GM19395 (cell line): Measurements from ENCODE around the gene CCR4.
"Not testable (repeated sequence)": the region's sequence is repeated elsewhere in the genome, so short reads cannot be mapped to it uniquely, and the experiment has no call there.

Experiments
- ATAC-seq: cut with Tn5 transposase; IDR thresholded peaks from one replicate; pipeline ENCODE4 v1.9.1; 2021; ENCODE audit warnings: mild to moderate bottlenecking, moderate library complexity; ENCODE audit not compliant: unreplicated experiment

The CCR4 gene

DNA sequence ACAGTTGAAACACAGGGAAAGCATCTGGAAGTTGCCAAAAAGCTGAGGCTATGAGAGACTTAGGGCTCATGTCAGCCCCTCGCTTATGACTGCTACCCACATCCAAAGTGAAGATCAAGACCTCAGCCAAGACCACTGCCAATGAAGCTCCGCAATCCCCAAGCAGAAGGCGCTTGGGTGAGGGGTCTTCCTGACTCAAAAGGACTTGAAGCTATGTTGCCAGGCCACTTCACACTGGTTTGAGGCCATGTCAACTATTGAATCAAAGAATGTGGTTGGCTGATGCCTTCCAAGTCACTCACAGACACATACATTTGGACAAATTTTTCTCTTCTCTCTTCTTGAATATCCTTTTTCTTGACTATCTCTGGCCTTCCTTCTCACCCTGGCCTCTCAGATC, 928 bp upstream of the CCR4 start:
- ATAC-seq = no peak

DNA sequence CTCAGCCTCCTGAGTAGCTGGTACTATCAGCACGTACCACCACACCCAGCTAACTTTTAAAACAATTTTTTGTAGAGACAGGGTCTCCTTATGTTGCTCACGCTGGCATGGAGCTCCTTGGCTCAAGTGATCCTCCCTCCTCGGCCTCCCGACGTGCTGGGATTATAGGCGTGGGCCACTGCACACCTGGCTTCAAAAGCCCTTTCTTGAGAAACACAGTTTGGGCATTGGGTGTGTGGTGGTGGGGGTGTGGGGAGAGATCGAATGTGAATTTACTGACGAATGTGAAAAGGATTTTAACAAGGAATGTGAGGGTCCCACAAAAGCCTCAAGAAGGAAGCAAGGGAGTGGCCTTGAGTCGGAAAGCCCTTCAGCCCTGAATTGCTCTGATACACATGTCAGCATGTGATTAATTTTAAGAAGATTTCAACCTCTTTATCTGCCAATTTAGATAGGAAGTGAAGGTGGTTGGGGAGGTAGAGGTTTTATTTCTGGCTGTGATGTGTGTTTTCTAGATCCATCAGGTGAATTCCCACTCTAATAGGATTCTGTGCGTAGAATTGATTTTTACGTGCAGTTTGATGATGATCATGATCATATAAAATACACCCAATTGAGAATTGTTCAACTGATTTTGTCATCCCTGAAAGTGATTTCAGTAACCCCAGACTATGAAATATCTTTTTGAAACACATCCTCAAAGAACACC, 1.1 kb downstream of the CCR4 start:
- no peak for ATAC-seq

DNA sequence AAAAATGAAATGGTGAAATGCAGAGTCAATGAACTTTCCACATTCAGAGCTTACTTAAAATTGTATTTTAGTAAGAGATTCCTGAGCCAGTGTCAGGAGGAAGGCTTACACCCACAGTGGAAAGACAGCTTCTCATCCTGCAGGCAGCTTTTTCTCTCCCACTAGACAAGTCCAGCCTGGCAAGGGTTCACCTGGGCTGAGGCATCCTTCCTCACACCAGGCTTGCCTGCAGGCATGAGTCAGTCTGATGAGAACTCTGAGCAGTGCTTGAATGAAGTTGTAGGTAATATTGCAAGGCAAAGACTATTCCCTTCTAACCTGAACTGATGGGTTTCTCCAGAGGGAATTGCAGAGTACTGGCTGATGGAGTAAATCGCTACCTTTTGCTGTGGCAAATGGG, 3.1 kb downstream of the CCR4 start:
- ATAC-seq = no peak

DNA sequence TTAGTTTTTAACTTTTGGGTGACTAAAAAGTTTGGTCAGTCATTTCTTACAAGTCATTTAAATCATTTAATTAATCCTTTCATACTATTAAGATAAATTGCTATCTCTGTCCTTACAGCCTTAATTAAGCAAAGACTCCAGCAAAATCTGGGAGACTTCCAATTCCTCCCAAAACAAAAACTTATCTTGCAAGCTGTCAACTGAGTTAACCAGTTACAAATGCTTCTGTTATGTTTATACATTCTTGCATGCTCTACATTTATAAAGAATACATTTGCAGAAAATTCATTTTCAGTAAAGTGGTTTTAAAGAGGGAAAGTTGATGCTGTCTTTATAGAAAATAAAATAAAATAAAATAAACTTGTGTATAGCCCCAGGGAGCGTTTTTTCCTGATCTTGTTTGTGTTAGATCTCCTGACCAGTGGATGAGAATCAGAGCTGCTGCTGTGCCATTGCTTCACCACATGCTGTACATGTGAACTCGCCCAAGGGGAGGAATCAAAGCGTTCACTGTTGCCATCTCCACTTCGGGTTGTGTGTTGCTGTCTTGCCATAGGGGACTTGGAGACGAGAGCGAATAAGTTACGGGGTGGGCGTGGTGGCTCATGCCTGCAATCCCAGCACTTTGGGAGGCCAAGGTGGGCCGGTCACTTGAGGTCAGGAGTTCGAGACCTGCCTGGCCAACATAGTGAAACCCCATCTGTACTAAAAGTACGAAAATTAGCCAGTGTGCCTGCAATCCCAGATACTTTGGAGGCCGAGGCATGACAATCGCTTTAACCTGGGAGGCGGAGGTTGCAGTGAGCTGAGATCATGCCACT, 5.5 kb downstream of the CCR4 start:
- ATAC-seq = no peak

DNA sequence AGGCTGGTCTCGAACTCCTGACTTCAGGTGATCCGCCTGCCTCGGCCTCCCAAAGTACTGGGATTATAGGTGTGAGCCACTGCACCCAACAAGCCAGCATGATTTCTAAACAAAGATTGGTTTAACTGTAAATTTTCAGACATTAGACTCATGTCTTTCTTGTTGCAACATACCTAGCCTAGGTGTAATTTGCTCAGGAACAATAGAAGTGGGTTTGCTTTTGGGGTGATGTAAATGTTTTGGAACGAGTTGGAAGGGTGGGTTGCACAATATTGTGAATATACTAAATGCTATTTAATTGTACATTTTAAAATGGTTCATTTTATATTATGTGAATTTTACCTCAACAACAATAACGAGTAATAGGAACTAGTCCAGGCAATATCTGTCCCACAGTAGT, 7.1 kb downstream of the CCR4 start:
- no peak for ATAC-seq

DNA sequence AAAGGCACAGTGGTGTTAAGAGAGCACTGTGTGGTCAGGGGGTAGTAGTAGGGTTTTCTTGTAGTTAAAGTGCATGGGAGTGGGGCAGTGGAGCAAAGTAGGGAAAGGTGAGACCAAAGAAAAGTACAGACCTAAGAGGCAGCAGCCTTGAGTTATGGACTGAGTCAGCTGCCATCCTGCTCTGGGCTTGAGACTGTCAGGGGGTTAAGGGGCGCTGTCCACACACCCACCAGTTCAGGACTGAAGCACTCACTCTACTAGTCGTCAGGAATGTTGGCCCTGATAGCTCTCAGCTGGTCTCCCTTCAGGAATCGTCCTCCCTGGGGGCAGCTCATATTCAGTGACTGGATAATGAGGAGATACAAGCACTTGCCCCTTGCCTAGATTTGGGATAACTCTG, 7.9 kb downstream of the CCR4 start:
- ATAC-seq = no peak

DNA sequence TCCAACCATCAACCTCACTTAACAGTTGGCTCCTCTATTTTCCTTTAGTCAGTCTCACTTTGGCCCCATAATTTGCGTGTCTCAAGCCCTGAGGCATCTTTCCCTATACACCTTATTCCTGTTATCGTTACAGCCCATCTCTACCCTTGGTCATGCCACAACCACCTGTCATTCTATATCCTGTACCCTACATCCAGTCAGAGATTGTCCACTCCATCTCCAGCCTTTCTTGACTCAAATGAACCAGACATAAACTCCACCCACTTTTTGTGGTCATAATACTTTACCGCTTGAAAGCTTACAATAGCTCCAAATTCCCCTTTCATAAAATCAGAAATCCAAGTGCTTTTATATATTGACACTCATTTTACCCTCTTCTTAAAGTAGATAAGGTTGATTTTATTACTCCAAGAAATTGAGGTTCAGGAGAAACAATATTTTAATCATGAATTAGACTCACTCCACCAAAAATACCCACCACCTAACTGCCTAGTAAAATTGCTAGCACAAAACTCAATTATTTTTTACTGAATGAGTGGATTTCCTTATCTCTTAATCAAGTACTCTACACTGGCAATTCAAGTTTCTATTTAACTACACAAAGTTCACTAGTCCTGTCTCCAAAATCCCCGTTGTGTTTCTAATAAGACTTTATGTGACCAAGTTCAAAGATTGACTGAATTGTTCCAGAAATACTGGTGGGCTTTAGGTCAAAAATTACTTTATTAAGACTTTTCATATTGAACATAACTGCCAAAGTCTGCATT, 9.1 kb downstream of the CCR4 start:
- ATAC-seq = no peak

DNA sequence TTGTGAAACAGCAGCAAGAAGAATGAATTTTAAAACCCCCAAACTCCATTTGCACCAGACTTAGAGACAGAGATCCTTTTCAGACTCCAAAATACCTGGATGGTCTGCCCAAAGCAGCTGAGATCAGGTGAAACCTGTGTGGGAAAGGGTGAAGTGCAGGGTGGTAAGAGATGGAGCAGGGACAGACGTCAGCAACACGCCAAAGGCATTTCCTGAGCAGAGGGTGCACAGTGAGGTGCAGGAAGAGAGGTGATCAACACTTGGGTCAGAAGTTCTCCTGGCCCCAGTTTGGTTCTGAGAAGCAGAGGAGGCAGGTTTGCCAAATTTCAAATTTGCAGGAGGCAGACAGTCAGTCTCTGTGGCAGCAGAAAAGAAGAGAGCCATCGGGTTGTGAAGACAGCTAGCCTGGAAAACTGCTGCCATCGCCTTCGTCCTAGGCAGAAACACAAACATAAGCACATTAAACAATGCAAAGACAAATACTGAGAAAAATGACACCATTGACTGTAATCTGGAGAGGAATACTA, 9.8 kb downstream of the CCR4 start:
- no peak for ATAC-seq

DNA sequence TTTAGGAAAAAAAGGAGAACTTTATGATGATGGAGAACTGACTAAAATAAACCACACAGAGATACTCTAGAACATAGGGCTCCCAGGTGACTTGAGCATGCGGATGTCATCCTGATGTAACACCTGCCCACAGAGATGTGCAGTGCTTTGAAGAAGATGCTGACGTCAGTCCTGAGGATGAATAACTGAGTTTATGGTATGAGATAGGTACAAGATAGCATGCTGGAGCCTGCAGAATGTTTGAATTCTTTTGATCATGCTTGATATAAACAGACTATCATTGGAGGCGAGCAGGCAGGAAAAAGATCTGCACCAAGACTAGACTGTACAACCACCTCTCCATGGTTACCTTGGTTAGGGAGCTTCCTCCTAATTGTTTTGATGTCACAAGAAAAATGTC, 12.4 kb downstream of the CCR4 start:
- ATAC-seq = no peak

DNA sequence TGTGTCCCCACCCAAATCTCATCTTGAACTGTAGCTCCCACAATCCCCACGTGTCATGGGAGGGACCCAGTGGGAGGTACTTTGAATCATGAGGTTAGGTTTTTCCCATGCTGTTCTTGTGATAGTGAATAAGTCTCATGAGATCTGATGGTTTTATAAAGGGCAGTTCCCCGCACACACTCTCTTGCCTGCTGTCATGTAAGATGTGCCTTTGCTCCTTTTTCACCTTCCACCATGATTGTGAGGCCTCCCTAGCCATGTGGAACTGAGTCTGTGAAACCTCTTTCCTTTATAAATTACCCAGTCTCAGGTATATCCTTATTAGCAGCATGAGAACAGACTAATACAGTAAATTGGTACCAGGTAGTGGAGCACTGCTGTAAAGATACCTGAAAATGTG, 13.3 kb downstream of the CCR4 start:
- not testable (repeated sequence) for ATAC-seq

DNA sequence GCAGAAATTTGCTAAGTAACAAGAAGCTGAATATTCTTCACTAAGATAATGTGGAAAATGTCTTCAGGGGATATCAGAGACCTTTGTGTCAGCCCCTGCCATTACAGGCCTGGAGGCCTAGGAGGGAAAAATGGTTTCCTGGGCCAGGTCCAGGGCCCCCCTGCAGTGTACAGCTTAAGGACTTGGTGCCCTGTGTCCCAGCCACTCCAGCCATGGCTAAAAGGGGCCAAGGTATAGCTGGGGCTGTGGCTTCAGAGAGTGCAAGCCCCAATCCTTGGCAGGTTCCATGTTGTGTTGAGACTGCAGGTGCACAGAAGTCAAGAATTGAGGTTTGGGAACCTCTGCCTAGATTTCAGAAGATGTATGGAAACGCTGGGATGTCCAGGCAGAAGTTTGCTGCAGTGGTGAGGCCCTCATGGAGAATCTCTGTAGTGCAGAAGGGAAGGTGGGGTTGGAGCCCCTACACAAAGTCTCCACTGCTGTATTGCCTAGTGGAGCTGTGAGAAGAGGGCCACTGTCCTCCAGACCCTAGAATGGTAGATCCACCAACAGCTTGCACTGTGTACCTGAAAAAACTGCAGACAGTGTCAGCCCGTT, 14.3 kb downstream of the CCR4 start:
- ATAC-seq = not testable (repeated sequence)

DNA sequence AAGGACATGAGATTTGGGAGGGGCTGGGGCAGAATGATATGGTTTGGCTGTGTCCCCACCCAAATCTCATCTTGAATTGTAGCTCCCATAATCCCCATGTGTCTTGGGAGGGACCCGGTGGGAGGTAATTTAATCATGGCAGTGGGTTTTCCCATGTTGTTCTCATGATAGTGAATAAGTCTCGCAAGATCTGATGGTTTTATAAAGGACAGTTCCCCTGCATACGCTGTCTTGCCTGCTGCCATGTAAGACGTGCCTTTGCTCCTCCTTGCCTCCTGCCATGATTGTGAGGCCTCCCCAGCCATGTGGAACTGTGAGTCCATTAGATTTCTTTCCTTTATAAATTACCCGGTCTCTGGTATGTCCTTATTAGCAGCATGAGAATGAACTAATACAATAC, 15.2 kb downstream of the CCR4 start:
- ATAC-seq = not testable (repeated sequence)

DNA sequence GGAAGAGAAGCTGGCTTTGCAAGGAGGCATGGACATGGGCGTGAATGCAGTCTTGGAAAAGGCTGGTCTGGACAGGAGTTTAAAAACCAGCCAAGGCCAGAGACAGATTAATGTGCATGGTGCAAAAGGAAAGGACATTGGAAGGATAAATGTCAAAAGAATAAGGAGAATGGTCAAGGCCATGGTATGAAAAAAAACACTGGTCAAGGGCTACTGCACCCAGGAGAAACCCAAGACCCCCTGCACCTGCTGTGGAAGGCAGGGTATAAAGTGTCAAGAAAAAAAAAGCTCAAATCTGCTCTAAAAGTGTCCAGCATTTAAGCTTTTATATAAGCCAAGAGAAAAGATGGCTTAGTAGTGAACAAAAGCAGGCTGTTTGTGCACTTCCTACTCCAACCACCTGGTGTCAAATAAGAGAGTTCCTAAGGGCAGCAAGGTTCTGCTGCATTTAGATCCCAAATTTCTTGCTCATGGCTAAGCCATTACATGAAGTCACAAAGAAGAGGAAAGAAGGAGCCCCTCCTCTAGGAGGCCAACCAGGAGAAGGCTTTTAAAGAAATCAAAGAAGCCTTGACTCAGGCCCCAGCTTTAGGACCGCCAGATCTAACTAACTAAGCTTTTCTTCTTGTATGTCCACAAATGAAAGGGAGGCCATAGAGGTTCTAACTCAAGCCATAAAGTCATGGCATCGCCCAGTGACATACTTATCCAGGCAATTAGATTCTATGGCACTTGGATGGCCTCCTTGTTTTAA, 16.9 kb downstream of the CCR4 start:
- no peak for ATAC-seq

DNA sequence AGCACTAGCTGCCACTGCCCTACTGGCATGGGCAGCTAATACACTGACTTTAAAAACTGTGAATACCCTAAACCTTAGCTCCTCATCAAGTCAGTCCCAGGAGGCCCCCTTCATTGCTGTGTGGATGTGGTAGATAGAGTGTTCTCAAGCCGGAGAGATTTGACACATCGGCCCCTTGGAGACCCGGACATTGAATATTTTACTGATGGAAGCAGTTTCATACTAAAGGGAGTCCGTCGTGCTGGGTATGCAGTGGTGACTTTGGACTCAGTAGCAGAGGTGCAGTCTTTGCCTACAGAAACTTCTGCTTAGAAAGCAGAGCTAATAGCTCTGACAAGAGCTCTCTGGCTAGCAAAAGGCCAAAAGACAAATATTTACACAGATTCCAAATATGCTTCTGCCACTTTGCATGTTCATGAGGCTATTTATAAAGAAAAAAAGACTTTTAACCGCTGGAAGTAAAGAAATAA, 17.5 kb downstream of the CCR4 start:
- ATAC-seq = no peak

DNA sequence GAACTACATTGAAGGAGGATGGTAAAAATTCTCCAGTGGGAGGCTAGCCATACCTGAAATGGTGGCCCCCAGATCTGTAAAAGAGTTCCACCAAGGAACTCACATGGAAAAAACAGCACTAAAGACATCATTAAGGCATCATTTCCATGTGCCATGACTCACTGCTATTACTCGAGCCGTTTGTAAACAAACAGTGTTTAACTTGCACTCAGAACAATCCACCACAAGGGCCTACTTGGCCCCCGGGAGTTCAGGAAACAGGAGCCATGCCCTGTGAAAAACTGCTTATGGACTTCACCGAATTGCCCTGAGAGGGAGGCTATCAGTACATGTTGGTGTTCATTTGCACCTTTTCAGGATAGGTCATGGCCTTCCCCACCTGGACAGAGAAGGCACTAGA, 18.2 kb downstream of the CCR4 start:
- no peak for ATAC-seq

DNA sequence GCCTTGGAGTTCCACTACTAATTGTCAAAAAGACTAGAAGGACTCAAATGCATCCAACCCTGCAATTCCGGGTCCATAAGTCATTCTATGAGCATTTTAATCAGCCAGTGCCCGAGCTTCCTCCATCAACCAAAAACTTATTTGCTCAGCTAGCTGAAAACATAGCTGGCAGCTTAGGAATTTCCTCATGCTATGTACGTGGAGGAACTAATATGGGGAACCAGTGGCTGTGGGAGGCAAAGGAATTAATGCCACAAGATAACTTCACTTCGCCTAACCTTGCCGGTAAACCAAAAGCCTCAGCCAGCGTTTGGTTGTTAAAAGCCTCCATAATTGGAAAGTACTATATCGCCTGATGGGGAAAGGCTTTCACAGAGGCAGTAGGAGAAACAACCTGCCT, 19.8 kb downstream of the CCR4 start:
- not testable (repeated sequence) for ATAC-seq

DNA sequence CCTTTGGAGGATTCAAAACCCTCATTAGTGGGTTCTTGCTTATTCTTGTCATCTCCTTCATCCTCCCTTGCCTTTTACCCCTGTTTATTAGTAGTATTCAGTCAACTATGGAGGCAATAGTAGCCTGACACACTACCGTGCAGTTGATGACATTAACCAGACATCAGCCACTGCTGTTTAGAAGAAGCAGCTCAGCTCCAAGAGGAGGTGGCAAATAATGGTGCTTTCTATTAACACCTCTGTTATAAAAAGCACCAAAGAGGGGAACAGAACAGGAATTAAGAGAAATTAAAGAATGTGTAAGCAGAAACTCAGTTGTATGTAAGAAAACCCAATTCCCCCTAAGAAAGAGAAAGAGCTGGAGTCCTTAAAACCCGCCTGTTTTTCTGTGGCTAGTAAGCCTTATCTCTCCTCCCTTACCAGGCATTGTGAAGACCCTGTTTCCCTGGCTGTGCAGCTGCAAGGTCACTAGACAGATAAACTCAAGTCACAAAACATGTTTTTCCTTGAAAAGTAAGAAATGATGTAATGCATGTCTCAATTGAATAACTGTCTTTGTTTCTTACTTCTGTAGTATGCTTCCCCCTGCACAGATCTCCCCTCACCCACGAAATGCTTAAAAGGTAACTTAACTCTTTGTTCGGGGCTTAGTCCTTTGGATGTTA, 21.2 kb downstream of the CCR4 start:
- no peak for ATAC-seq

DNA sequence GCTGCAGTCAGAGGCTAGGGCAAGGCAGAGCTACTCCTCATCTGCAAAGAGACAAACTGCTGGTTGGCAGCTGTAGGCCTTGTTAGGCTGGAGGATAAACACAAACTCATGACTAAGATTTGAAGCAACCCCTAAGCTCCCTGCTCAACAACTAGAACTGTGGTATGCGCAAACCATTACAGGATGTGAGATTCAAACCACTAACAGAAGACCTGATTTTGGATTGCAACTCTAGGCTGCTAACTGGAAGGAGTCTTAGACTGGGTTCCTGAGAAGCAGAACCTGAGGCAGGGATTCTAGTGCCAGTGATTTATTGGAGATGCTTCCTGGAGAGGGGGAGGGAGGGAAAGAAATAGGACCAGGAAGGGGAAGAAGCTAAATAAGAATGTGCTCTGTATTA, 22.5 kb downstream of the CCR4 start:
- peak; percentile 96 for ATAC-seq

DNA sequence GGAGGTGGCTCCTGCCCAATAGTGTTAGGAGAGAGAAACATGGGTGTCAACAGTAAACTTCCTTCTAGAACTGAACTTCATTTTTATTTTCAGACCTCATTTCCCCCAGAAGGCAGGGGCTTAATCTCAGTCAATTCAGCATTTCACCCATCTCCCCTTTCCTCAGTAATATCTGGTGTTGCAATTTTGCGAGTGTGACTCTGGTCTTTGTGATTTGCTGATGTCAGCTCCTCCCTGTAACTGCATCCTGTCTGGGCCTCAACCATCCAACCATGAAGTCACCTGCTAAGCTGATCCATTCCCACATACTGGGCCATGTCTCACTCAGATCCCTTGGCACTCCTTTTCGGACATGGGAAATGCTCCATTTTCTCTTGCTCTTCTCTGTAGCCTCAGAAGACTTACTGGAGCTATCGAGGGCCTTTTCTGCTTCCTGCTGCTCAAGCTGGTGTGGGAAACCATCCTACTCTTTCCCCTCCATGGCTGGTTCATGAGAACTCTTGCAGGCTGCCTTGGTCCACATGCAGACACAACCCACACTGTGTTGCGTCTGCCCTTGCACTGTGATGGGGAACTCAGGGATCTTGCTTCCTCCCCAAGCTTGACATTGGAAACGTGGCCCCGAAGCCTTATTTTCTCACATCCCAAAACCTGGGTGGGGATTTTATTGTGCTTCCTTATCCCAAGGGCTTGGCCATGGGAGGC, 24.6 kb downstream of the CCR4 start:
- ATAC-seq = no peak
